Hepatocyte (in vitro differentiated cells): ENCODE data around the gene E2F3. TPM values are rescaled to one million over a fixed set of nuclear protein-coding genes. Genes with fewer than 3 reads are reported as not detected.
A peak's percentile ranks its signal among the peaks of the same experiment; 100 is the strongest.

ENCODE experiments used
- DNase-seq: peaks from one replicate; pipeline ENCODE4 v3.0.0-alpha.2; 2016; ENCODE audit warnings: low spot score
- H2AFZ ChIP-seq: fragments of 200-600 bp; sonication (generic); 2 replicates; pipeline ENCODE4 v1.6.0; 2016; ENCODE audit warnings: antibody characterized with exemption, mild to moderate bottlenecking
- H3K27ac ChIP-seq: fragments of 200-600 bp; sonication (generic); 2 replicates; pipeline ENCODE4 v1.5.1; 2016; ENCODE audit warnings: mild to moderate bottlenecking
- H3K27me3 ChIP-seq: fragments of 200-600 bp; sonication (generic); 2 replicates; pipeline ENCODE4 v1.6.1; 2016
- H3K36me3 ChIP-seq: fragments of 200-600 bp; sonication (generic); replicated peaks from 2 replicates; pipeline ENCODE4 v1.5.1; 2016; ENCODE audit warnings: low read depth; ENCODE audit not compliant: insufficient read depth
- H3K4me1 ChIP-seq: fragments of 200-600 bp; sonication (generic); 2 replicates; pipeline ENCODE4 v1.5.1; 2016; ENCODE audit warnings: mild to moderate bottlenecking, moderate library complexity; ENCODE audit not compliant: insufficient read depth
- H3K4me2 ChIP-seq: fragments of 200-600 bp; sonication (generic); 2 replicates; pipeline ENCODE4 v1.6.0; 2016
- H3K4me3 ChIP-seq: fragments of 200-600 bp; sonication (generic); 2 replicates; pipeline ENCODE4 v1.5.1; 2016; ENCODE audit warnings: mild to moderate bottlenecking
- H3K79me2 ChIP-seq: fragments of 200-600 bp; sonication (generic); 2 replicates; pipeline ENCODE4 v1.6.0; 2017; ENCODE audit warnings: mild to moderate bottlenecking
- H3K9me2 ChIP-seq: fragments of 200-600 bp; sonication (generic); replicated peaks from 2 replicates; pipeline ENCODE4 v1.6.0; 2017; ENCODE audit warnings: mild to moderate bottlenecking; ENCODE audit not compliant: insufficient read depth
- H3K9me3 ChIP-seq: fragments of 200-600 bp; sonication (generic); 2 replicates; pipeline ENCODE4 v1.5.1; 2016; ENCODE audit warnings: low read depth, mild to moderate bottlenecking
- H4K20me1 ChIP-seq: fragments of 200-600 bp; sonication (generic); 2 replicates; pipeline ENCODE4 v1.6.0; 2016; ENCODE audit warnings: mild to moderate bottlenecking; ENCODE audit not compliant: insufficient read depth, poor library complexity, severe bottlenecking
- EZH2 ChIP-seq: fragments of 200-600 bp; sonication (generic); IDR thresholded peaks from 2 replicates; pipeline ENCODE4 v1.6.1; 2016; ENCODE audit warnings: antibody characterized with exemption, mild to moderate bottlenecking, borderline replicate concordance
- EZH2phosphoT487 ChIP-seq: fragments of 200-600 bp; sonication (generic); IDR thresholded peaks from one replicate; pipeline ENCODE4 v1.6.1; 2018; ENCODE audit warnings: antibody characterized with exemption, mild to moderate bottlenecking, low read depth, moderate library complexity; ENCODE audit not compliant: unreplicated experiment, severe bottlenecking
- WGBS: methylation state at CpG from one replicate; pipeline ENCODE4 v1.1.6; 2016; ENCODE audit warnings: low lambda C conversion rate; ENCODE audit errors: missing lambda C conversion rate; 5-methylcytosine and 5-hydroxymethylcytosine counted together
- polyA plus RNA-seq: library from polyadenylated mRNA; unstranded; fragments of >200 nt; fragmentation: Nextera tagmentation; extraction: Ambion mirVana; gene quantifications from 2 replicates; pipeline ENCODE4 v1.2.1, GENCODE V29; 2016
- total RNA-seq: library from RNA; depleted of rRNA; stranded (reverse); fragments of >200 nt; gene quantifications from 2 replicates; pipeline ENCODE4 v1.2.3, GENCODE V29; 2014
- TF ChIP-seq, protein P1 (sequence below): fragments of 200-600 bp; sonication (generic); IDR thresholded peaks from 2 replicates; pipeline ENCODE4 v1.5.1; 2016; ENCODE audit warnings: antibody characterized with exemption, mild to moderate bottlenecking; ENCODE audit not compliant: poor library complexity

Gene E2F3
- total RNA-seq (10.8 and 13.3 TPM in 2 replicates), polyA plus RNA-seq (5.5 and 8.4 TPM in 2 replicates)

DNA sequence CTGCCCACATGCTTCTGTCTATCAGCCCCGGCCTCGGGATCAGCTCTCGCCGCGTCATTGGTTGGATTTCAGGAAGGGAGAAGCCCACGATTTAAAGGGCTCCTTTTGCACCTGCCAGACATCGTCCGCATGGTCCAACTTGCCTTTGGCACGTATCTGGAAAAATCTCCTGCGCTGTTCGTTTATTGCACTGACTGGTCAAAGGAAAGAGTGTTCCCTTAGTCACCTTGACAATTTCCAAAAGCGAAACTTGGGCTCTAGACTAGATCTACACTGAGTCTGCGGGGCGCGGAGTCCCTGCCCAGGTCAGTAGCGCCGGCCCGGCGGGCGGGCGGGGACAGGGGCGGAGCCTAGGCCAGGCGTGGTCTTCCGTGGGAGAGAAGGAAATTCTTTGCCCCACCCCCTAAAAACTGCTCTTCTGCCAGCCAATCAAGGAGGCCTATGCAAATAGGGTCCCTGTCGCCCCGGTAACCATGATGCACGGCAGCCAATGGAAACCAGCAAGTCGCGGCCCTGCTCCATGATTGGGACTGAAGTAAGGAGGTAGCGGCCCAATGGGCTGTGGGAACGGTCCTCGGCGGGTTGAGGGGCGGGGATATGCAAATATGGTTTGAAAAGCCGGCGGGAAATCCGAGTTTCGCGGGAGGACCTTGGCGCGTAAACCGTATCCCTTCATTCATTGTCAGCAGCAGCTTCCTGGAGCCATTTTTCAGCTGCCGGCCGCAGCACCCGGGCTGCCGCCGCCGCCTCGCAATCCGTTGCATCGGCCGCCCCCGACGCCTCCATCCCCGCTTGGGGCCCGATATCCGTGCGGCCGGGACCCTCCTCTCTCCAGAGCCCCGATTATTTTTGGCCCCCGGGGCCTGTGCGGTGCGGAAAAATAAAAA, at the start of gene E2F3:
Gene E2F3, plus strand, starts transcription at position 675 of the 887 bp plus-strand sequence. CDS start 354 bp downstream, outside the sequence.
- H4K20me1 ChIP-seq, result no peaks in the 10 kb centered on the region
- DNase-seq, result peak; percentile 100
- no peaks in the 10 kb centered on the region for H3K9me2 ChIP-seq
- H3K27ac ChIP-seq, result peak within 1 kb of the TSS; percentile 99
- H3K4me3 ChIP-seq, result peak within 1 kb of the TSS; percentile 89
- peaks cover 18% of the 10 kb centered on the region for H3K79me2 ChIP-seq
- H3K4me2 ChIP-seq, result peak within 1 kb of the TSS; percentile 85
- peak within 1 kb of the TSS; percentile 58 for H2AFZ ChIP-seq
- no peaks in the 10 kb centered on the region for H3K9me3 ChIP-seq
- H3K4me1 ChIP-seq, result no peaks in the 10 kb centered on the region
- TF ChIP-seq, protein P1, sequence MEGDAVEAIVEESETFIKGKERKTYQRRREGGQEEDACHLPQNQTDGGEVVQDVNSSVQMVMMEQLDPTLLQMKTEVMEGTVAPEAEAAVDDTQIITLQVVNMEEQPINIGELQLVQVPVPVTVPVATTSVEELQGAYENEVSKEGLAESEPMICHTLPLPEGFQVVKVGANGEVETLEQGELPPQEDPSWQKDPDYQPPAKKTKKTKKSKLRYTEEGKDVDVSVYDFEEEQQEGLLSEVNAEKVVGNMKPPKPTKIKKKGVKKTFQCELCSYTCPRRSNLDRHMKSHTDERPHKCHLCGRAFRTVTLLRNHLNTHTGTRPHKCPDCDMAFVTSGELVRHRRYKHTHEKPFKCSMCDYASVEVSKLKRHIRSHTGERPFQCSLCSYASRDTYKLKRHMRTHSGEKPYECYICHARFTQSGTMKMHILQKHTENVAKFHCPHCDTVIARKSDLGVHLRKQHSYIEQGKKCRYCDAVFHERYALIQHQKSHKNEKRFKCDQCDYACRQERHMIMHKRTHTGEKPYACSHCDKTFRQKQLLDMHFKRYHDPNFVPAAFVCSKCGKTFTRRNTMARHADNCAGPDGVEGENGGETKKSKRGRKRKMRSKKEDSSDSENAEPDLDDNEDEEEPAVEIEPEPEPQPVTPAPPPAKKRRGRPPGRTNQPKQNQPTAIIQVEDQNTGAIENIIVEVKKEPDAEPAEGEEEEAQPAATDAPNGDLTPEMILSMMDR, result no peak
- TF ChIP-seq EZH2 (no peak), EZH2phosphoT487 (no peak)
- H3K27me3 ChIP-seq, result no peaks in the 10 kb centered on the region
- under 1% methylated on average over 63 of the region's 63 CpGs for WGBS
- H3K36me3 ChIP-seq, result no peaks in the 10 kb centered on the region

- H3K4me1 ChIP-seq, result peaks cover 5% of the 10 kb centered on the region
- H3K9me3 ChIP-seq, result no peaks in the 10 kb centered on the region
- H4K20me1 ChIP-seq, result no peaks in the 10 kb centered on the region
- no peak overlapping the region for H3K4me3 ChIP-seq
- H3K79me2 ChIP-seq, result no peaks in the 10 kb centered on the region
- no peak for TF ChIP-seq EZH2phosphoT487
- TF ChIP-seq, protein P1, result no peak
- H3K27me3 ChIP-seq, result no peaks in the 10 kb centered on the region
- no peaks in the 10 kb centered on the region for H3K36me3 ChIP-seq
- H3K9me2 ChIP-seq, result no peaks in the 10 kb centered on the region
- H2AFZ ChIP-seq, result no peak overlapping the region
- H3K4me2 ChIP-seq, result no peak overlapping the region
- DNase-seq, result no peak
- no peak overlapping the region for H3K27ac ChIP-seq
- WGBS, result 80% methylated on average over 4 of the region's 4 CpGs
Measured at GRCh38 chr6:20352346-20352745, 49.3 kb upstream of the E2F3 start.

DNA sequence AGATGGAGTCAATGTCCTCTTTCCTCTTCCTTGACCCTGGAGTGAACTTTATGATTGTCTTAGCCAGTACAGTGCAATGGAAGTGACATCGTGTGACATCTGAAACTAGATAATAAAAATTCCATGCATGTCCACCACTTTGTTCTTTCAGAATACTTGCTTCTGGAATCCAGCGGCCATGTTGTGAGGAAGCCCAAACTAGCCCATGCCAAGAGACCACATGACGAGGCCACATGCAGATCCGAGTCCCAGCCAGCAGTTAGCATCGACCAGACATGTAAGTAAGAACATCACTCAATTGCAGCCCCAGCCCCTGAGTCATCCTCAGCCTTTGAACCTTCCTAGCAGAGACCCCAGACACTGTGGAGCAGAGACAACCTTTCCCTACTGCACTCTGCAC, 48.5 kb upstream of the E2F3 start:
- Histone ChIP-seq H3K4me1 (peaks cover 5% of the 10 kb centered on the region), H2AFZ (no peak overlapping the region), H4K20me1 (no peaks in the 10 kb centered on the region), H3K27ac (no peak overlapping the region), H3K36me3 (no peaks in the 10 kb centered on the region), H3K27me3 (no peaks in the 10 kb centered on the region), H3K79me2 (no peaks in the 10 kb centered on the region), H3K9me3 (no peaks in the 10 kb centered on the region), H3K4me3 (no peak overlapping the region), H3K9me2 (no peaks in the 10 kb centered on the region), H3K4me2 (no peak overlapping the region)
- no peak for DNase-seq
- TF ChIP-seq EZH2, result no peak
- TF ChIP-seq, protein P1, result no peak
- TF ChIP-seq EZH2phosphoT487, result no peak
- 91% methylated on average over 5 of the region's 5 CpGs for WGBS
